SU-DHL-6 (cell line): Measurements from ENCODE around the gene MARK2.

Experiments used
- CTCF ChIP-seq: fragments of 200-600 bp; sonication (generic); IDR thresholded peaks from one replicate; pipeline ENCODE4 v1.5.1; 2017; ENCODE audit warnings: antibody characterized with exemption, mild to moderate bottlenecking, low read length, moderate library complexity; ENCODE audit not compliant: insufficient read depth, poor library complexity, severe bottlenecking
- EZH2phosphoT487 ChIP-seq: fragments of 200-600 bp; sonication (generic), shearing (Covaris generic); conservative IDR thresholded peaks from 2 replicates; pipeline ENCODE4 v1.6.1; 2018; ENCODE audit warnings: mild to moderate bottlenecking, antibody characterized with exemption, low read length, moderate library complexity, mixed read lengths

GRCh38 chr11:63945477-63946163 is 106.7 kb downstream of the MARK2 start:
- TF ChIP-seq CTCF (peak; percentile 63), EZH2phosphoT487 (no peak)
